Coronary artery (tissue), 2 donors: ENCODE data around the gene ZNF441.

Experiments used
- DNase-seq: peaks from one replicate; pipeline ENCODE4 v3.0.0-alpha.2; 2017; ENCODE audit warnings: low spot score
- H3K27ac ChIP-seq, 2 donors: fragments of 200-600 bp; sonication (generic); one replicate each; pipeline ENCODE4 v1.5.1; 2016 to 2019
- H3K4me3 ChIP-seq: fragments of 200-600 bp; sonication (generic); 2 replicates; pipeline ENCODE4 v1.5.1; 2016; ENCODE audit warnings: mild to moderate bottlenecking, moderate library complexity
- TF ChIP-seq, protein P1 (sequence below): fragments of 200-600 bp; sonication (generic); IDR thresholded peaks from one replicate; pipeline ENCODE4 v1.5.1; 2019; ENCODE audit warnings: antibody characterized with exemption

Gene ZNF441

DNA sequence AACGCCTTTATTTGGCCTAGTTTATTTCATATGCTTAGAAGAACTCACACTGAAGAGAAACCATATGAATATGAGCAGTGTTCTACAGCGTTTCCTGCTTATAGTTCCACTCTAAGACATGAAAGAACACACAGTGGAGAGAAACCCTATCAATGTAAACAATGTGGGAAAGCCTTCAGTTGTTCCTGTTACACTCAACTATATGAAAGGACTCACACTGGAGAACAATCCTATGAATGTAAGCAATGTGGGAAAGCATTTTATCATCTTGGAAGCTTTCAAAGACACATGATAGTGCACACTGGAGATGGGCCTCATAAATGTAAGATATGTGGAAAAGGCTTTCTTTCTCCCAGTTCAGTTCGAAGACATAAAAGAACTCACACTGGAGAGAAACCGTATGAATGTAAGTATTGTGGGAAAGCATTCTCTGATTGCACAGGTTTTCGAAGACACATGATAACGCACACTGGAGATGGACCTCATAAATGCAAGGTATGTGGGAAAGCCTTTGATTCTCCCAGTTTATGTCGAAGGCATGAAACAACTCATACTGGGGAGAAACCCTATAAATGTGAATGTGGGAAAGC lies 13.7 kb downstream of the ZNF441 start:
- no peak overlapping the region for H3K27ac ChIP-seq
- TF ChIP-seq, protein P1, sequence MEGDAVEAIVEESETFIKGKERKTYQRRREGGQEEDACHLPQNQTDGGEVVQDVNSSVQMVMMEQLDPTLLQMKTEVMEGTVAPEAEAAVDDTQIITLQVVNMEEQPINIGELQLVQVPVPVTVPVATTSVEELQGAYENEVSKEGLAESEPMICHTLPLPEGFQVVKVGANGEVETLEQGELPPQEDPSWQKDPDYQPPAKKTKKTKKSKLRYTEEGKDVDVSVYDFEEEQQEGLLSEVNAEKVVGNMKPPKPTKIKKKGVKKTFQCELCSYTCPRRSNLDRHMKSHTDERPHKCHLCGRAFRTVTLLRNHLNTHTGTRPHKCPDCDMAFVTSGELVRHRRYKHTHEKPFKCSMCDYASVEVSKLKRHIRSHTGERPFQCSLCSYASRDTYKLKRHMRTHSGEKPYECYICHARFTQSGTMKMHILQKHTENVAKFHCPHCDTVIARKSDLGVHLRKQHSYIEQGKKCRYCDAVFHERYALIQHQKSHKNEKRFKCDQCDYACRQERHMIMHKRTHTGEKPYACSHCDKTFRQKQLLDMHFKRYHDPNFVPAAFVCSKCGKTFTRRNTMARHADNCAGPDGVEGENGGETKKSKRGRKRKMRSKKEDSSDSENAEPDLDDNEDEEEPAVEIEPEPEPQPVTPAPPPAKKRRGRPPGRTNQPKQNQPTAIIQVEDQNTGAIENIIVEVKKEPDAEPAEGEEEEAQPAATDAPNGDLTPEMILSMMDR: no peak
- DNase-seq: no peak
- H3K4me3 ChIP-seq: peak overlapping the region; percentile 1

DNA sequence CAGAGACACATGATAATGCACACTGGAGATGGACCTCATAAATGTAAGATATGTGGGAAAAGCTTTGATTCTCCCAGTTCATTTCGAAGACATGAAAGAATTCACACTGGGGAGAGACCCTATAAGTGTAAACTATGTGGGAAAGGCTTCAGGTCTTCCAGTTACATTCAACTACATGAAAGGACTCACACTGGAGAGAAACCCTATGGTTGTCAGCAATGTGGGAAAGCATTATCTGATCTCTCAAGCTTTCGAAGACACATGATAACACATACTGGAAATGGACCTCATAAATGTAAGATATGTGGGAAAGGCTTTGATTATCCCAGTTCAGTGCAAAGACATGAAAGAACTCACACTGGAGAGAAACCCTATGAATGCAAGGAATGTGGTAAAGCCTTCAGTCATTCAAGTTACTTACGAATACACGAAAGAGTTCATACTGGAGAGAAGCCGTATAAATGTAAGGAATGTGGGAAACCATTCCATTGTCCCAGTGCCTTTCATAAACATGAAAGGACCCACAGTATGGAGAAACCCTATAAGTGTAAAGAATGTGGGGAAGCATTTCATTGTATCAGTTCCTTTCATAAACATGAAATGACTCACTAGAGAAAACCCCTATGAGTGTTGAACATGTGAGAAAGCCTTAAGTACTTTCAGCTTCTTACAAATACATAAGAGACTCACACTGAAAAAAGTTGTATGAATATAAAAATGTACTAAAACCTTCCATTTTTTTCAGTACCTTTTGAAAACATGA lies 14.7 kb downstream of the ZNF441 start:
- peak overlapping the region; percentile 6 for H3K4me3 ChIP-seq
- DNase-seq: no peak

DNA sequence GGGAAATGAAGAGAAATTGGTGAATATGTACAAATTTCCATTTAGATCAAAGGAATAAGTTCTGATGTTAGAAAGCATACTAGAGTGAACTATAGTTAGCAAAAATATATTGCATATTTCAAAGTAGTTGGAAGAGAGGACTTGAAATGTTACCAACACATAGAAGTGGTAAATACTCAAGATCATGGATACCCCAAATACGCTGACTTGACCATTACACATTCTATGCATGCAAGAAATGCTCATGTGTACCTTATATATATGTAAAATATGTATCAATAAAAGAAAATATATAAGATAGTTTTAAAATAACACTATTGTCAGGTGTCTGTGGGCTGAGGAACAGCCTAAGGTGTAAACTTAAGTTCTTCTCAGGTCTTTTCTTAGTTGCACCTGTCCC lies 17.0 kb downstream of the ZNF441 start:
- TF ChIP-seq, protein P1: no peak
- H3K4me3 ChIP-seq: no peak overlapping the region
- DNase-seq: no peak
- no peak overlapping the region for H3K27ac ChIP-seq

More for the DNA sequence above, 14.7 kb downstream of the ZNF441 start:
- TF ChIP-seq, protein P1: no peak
- H3K27ac ChIP-seq: no peak overlapping the region

DNA sequence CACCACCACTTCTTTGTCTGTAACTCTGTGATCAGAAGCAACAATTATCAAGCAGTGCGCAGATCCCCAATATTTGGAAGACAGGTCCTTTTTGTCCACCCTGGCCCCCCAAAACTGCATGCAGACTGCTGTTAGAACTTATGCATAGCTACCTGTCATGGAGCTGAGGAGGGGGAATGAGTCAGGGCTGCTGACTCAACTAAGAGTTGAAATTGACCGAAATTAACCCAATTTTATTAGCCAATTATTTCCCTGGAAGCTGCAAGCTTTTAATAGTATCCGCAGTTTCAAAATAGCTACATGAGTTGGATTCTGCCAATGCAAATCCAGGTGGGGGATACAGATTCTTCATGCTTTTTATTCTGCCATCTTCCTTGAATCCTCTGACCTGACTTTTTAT lies 17.6 kb downstream of the ZNF441 start:
- no peak overlapping the region for H3K4me3 ChIP-seq
- TF ChIP-seq, protein P1: no peak
- no peak for DNase-seq
- no peak overlapping the region for H3K27ac ChIP-seq

DNA sequence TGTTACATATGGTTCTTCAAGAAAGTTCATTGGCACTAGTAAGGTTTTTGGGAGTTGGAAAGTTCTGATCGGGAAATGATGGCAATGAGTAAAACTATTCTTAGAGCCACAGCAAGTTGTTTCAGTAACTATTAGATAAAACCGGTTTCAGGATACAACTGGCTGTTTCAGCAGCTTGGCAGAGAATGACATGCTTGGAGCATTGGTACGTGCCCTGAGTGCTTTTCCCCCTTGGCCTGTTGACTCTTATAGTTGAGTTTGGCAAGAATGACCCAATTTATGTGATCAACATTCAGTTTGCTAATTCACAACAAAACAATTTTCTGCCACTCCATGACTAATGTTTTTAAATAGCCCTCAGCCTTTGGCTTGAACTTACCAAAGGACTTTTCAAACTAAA lies 20.7 kb downstream of the ZNF441 start:
- Histone ChIP-seq H3K4me3 (no peak overlapping the region), H3K27ac (no peak overlapping the region)
- TF ChIP-seq, protein P1: no peak
- DNase-seq: no peak

DNA sequence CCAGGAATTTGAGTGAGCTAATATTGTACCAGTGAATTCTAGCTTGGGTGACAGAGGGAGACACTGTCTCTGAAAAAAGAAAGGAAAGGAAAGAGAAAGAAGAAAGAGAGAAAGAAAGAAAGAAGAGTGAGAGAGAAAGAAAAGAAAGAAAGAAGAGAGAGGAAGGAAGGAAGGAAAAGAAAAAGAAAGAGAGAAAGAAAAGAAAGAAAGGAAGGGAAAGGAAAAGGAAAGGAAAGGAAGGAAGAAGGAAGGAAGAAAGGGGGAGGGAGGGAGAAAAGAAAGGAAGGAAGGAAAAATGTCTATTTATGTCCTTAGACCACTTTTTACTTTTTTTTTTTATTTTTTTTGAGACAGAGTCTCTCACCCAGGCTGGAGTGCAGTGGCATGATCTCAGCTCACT lies 26.1 kb downstream of the ZNF441 start:
- DNase-seq: no peak
- no peak overlapping the region for H3K4me3 ChIP-seq
- no peak overlapping the region for H3K27ac ChIP-seq
- TF ChIP-seq, protein P1: no peak

DNA sequence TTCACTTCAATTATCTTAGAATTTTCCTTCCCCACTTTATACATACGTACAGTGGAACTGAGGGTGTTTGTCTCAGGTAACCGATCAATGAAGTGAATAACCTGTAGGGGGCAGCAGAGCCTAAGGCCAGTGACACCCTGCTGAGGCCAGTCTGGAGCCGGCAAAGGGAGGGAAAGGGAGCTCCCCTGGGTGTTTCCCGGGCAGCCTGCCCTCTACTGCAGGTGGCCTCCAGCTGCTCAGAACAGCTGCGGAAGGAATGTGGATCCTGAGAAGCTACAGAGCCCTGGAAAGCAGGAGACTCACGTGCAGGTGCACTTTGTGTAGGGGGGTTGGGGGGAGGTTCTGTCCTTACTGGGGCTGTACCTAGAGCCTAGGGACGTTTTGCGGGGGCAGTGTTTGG lies 30.7 kb downstream of the ZNF441 start:
- Histone ChIP-seq H3K27ac (peak overlapping the region in 1 of 2 donors; percentile 84), H3K4me3 (peak overlapping the region; percentile 81)
- TF ChIP-seq, protein P1: peak; percentile 78
- DNase-seq: peak; percentile 80
